Purkinje cell (primary cell): ENCODE data around the gene ABHD5. TPM values are rescaled to one million over a fixed set of nuclear protein-coding genes. Genes with fewer than 3 reads are reported as not detected.

ENCODE experiments used
- polyA plus RNA-seq: library from polyadenylated mRNA; unstranded; fragments of >200 nt; fragmentation: Nextera tagmentation; gene quantifications from 2 replicates; pipeline ENCODE4 v1.2.1, GENCODE V29; 2014

Gene ABHD5
- polyA plus RNA-seq = 24.9 and 26.0 TPM in 2 replicates

GRCh38 chr3:43690400-43691119 is at the start of gene ABHD5:
Gene ABHD5, plus strand, starts transcription at chr3:43690938. Its CDS starts 55 bp downstream, at chr3:43690993.

Other genes with a start within 250 kb of the ABHD5 start
- 32.7 and 34.9 TPM in 2 replicates for gene ANO10, start 68.9 kb upstream of the ABHD5 start, polyA plus RNA-seq